Lung (tissue), 12 donors: Measurements from ENCODE around the gene ZBTB42. TPM values are rescaled to one million over a fixed set of nuclear protein-coding genes. Genes with fewer than 3 reads are reported as not detected.
A peak's percentile ranks its signal among the peaks of the same experiment; 100 is the strongest.
"Not testable (repeated sequence)": the region's sequence is repeated elsewhere in the genome, so short reads cannot be mapped to it uniquely, and the experiment has no call there.

Source experiments
- ATAC-seq: fragments of 200-7000 bp; cut with Tn5 transposase; one replicate; pipeline ENCODE4 v1.9.1; 2020; ENCODE audit warnings: moderate number of reproducible peaks; ENCODE audit not compliant: insufficient read depth, low FRiP score
- DNase-seq, 3 donors: peaks; one replicate each; pipeline ENCODE4 v3.0.0-alpha.2; 2013 to 2017
- H3K27ac ChIP-seq, 2 donors: one replicate each; pipeline ENCODE4 v1.5.1; 2013; ENCODE audit warnings: mild to moderate bottlenecking in 2 of 2, moderate library complexity in 2 of 2, control low read depth in 1 of 2, inconsistent platforms in 1 of 2, low read depth in 1 of 2, low read length in 1 of 2
- H3K27me3 ChIP-seq, 3 donors: one replicate each; pipeline ENCODE4 v1.5.1; 2013; ENCODE audit warnings: low read length in 2 of 3; ENCODE audit not compliant: control insufficient read depth in 3 of 3, insufficient read depth in 3 of 3
- H3K36me3 ChIP-seq, 4 donors: one replicate each; pipeline ENCODE4 v1.5.1; 2013; ENCODE audit warnings: low read length in 4 of 4, mild to moderate bottlenecking in 1 of 4, moderate library complexity in 1 of 4; ENCODE audit not compliant: control insufficient read depth in 4 of 4, insufficient read depth in 4 of 4
- H3K4me1 ChIP-seq, 5 donors: one replicate each; pipeline ENCODE4 v1.5.1; 2013; ENCODE audit warnings: low read length in 5 of 5, mild to moderate bottlenecking in 2 of 5, moderate library complexity in 1 of 5; ENCODE audit not compliant: control insufficient read depth in 5 of 5, insufficient read depth in 5 of 5
- H3K4me3 ChIP-seq: one replicate; pipeline ENCODE4 v1.5.1; 2013; ENCODE audit warnings: mild to moderate bottlenecking, control low read depth, moderate library complexity
- H3K9ac ChIP-seq, 2 donors: one replicate each; pipeline ENCODE4 v1.5.1; 2013; ENCODE audit warnings: low read length in 2 of 2, control low read depth in 1 of 2; ENCODE audit not compliant: insufficient read depth in 1 of 2
- H3K9me3 ChIP-seq, 4 donors: one replicate each; pipeline ENCODE4 v1.5.1; 2013; ENCODE audit warnings: low read length in 3 of 4, mild to moderate bottlenecking in 1 of 4, moderate library complexity in 1 of 4; ENCODE audit not compliant: control insufficient read depth in 4 of 4, insufficient read depth in 3 of 4
- CTCF ChIP-seq: IDR thresholded peaks from 2 replicates; pipeline ENCODE4 v1.5.1; 2012; ENCODE audit warnings: mild to moderate bottlenecking; ENCODE audit errors: control extremely low read depth, extremely low read depth
- WGBS, 2 donors: extraction: QIAGEN DNeasy Blood & Tissue Kit; methylation state at CpG; one replicate each; pipeline ENCODE4 v1.1.7; 2013; 5-methylcytosine and 5-hydroxymethylcytosine counted together
- polyA plus RNA-seq, 2 donors: library from polyadenylated mRNA; stranded (reverse); fragments of 200-250 nt; gene quantifications; one replicate each; pipeline ENCODE4 v1.2.1, GENCODE V29; 2013
- total RNA-seq, 2 donors: library from RNA; depleted of rRNA in 1 of 2; stranded (reverse); fragments of >200 nt in 1 of 2; gene quantifications; one replicate each; pipeline ENCODE4 v1.2.1, GENCODE V29; 2014 to 2021
- donor health status: control.
- donor health status: control.
- donor health status: Bipolar disorder and iron deficiency.
- donor health status: healthy.
- donor health status: DM: yes; HTN: yes; CAD: no.

The ZBTB42 gene
- total and polyA plus RNA-seq, 4 donors = 10.2 to 18.6 (median 11.7) TPM

DNA sequence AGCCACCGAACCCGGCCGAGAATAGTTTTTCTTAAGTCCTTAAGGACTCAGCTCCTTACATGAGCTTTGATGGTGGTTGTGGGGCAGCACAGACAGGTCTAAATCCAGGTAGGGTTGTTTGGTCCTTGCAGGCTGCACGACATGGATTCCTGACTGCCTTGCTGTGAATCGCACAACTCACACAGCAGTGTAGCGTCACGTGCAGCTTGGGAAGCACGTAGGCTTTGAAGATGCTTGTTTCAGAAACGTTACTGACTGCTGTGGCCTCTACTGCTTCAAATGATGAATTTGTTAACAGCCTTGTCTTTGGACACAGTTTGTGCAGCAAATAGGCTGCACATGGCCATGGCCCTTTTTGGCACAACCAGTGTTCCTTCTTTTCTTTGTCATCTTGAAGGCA lies 29.9 kb downstream of the ZBTB42 start:
- Histone ChIP-seq H3K9me3 (no peaks in the 10 kb centered on the region), H3K36me3 (no peaks in the 10 kb centered on the region), H3K27me3 (no peaks in the 10 kb centered on the region), H3K27ac (no peak overlapping the region), H3K9ac (peak overlapping the region in 1 of 2 donors; percentile 3), H3K4me1 (peaks cover 0 to 9% (median 8%) of the 10 kb centered on the region in 5 donors), H3K4me3 (no peak overlapping the region)
- DNase-seq (no peak), ATAC-seq (no peak)
- no peak for TF ChIP-seq CTCF
- WGBS, 2 donors = 72 to 86% methylated on average over 9 of the region's 9 CpGs

- 95 to 96% methylated on average over 39 to 40 of the region's 41 CpGs for WGBS, 2 donors
- not testable (repeated sequence) for DNase-seq
Measured at GRCh38 chr14:104836171-104836935, 35.5 kb downstream of the ZBTB42 start.

GRCh38 chr14:104841730-104842129 lies 40.8 kb downstream of the ZBTB42 start:
- no peak for ATAC-seq
- no peaks in the 10 kb centered on the region for H3K9me3 ChIP-seq
- H3K4me1 ChIP-seq = peaks cover 0 to 9% (median 0%) of the 10 kb centered on the region in 5 donors
- H3K27ac ChIP-seq = no peak overlapping the region
- H3K4me3 ChIP-seq = no peak overlapping the region
- no peak overlapping the region for H3K9ac ChIP-seq
- no peaks in the 10 kb centered on the region for H3K36me3 ChIP-seq
- TF ChIP-seq CTCF = no peak
- DNase-seq = no peak
- peaks cover 0 to 52% (median 40%) of the 10 kb centered on the region in 3 donors for H3K27me3 ChIP-seq
- 86 to 95% methylated on average over 1 of the region's 1 CpG for WGBS, 2 donors

More at GRCh38 chr14:104836171-104836935, 35.5 kb downstream of the ZBTB42 start:
- H3K4me3 ChIP-seq, H3K4me1 ChIP-seq, H3K27me3 ChIP-seq, ATAC-seq, H3K36me3 ChIP-seq, H3K27ac ChIP-seq, H3K9me3 ChIP-seq, H3K9ac ChIP-seq: not testable (repeated sequence)

DNA sequence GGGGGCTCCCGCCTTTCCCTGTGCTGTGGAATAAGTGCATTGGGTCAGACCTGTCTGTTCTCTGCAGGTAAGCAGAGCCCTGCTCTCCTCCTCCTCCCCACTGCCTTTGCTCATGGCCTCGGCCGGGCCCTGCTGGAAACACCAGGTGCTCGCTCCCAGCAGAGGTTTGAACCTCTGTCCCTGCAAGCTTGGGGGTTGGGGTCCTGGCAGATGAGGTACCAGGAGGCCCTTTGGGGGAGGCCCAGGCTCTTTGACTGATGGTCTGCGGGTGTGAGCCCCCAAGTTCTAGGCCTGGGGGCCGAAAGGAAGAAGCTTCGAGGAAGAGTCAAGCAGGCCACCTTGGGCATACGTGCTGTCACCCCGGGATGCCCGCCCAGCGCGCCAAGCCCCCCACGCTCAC lies 42.1 kb downstream of the ZBTB42 start:
- H3K9me3 ChIP-seq = no peaks in the 10 kb centered on the region
- no peaks in the 10 kb centered on the region for H3K36me3 ChIP-seq
- peaks cover 0 to 9% (median 0%) of the 10 kb centered on the region in 5 donors for H3K4me1 ChIP-seq
- peaks cover 0 to 53% (median 41%) of the 10 kb centered on the region in 3 donors for H3K27me3 ChIP-seq
- H3K27ac ChIP-seq = no peak overlapping the region
- TF ChIP-seq CTCF = no peak
- DNase-seq = no peak
- no peak overlapping the region for H3K4me3 ChIP-seq
- 37 to 45% methylated on average over 13 of the region's 13 CpGs for WGBS, 2 donors
- ATAC-seq = no peak
- H3K9ac ChIP-seq = no peak overlapping the region
